ENCODE data around the gene IFI30. TPM values are rescaled to one million over a fixed set of nuclear protein-coding genes. Genes with fewer than 3 reads are reported as not detected.

Gene IFI30
- total RNA-seq, 4 donors from 2014 or later, result 11.3 to 90.5 (median 25.7) TPM

GRCh38 chr19:18137657-18138339 is 35.8 kb upstream of the IFI30 start:
- Histone ChIP-seq H3K27ac (no peak overlapping the region), H3K27me3 (no peaks in the 10 kb centered on the region), H3K4me1 (no peaks in the 10 kb centered on the region), H3K4me3 (no peak overlapping the region), H3K9me3 (no peaks in the 10 kb centered on the region), H3K36me3 (peaks cover 4 to 97% (median 8%) of the 10 kb centered on the region in 3 donors)
- TF ChIP-seq POLR2A (IDR thresholded peaks at IDR 0.05), result no peak
- TF ChIP-seq CTCF (IDR thresholded peaks at IDR 0.05), result no peak
- 90 to 99% methylated on average over 4 to 8 of the region's 9 CpGs for WGBS, 2 donors
- intact Hi-C loops (cut with DNase I), result no loop called here
- DNase-seq, result no peak

GRCh38 chr19:18140473-18140872 is 33.1 kb upstream of the IFI30 start:
- no peak for TF ChIP-seq POLR2A (IDR thresholded peaks at IDR 0.05)
- TF ChIP-seq CTCF (IDR thresholded peaks at IDR 0.05), result no peak
- H3K27ac ChIP-seq, result no peak overlapping the region
- no peaks in the 10 kb centered on the region for H3K27me3 ChIP-seq
- WGBS, 2 donors, result 96 to 100% methylated on average over 1 of the region's 1 CpG
- intact Hi-C loops (cut with DNase I), result no loop called here
- H3K4me1 ChIP-seq, result no peaks in the 10 kb centered on the region
- DNase-seq, result no peak
- no peaks in the 10 kb centered on the region for H3K9me3 ChIP-seq
- no peak overlapping the region for H3K4me3 ChIP-seq
- peaks cover 19 to 97% (median 23%) of the 10 kb centered on the region in 3 donors for H3K36me3 ChIP-seq

GRCh38 chr19:18141031-18141430 is 32.6 kb upstream of the IFI30 start:
- no peaks in the 10 kb centered on the region for H3K9me3 ChIP-seq

GRCh38 chr19:18143902-18144301 is 29.7 kb upstream of the IFI30 start:
- intact Hi-C loops (cut with DNase I), result no loop called here
- Histone ChIP-seq H3K4me3 (no peak overlapping the region), H3K36me3 (peaks cover 17 to 87% (median 23%) of the 10 kb centered on the region in 3 donors), H3K4me1 (peaks cover 0 to under 1% (median 0%) of the 10 kb centered on the region in 3 donors), H3K27me3 (no peaks in the 10 kb centered on the region), H3K27ac (no peak overlapping the region), H3K9me3 (no peaks in the 10 kb centered on the region)
- 76% methylated on average over 3 of the region's 3 CpGs; no CpG with 5 or more reads in 1 of the 2 donors for WGBS, 2 donors
- DNase-seq, result no peak
- TF ChIP-seq POLR2A (IDR thresholded peaks at IDR 0.05) (no peak), CTCF (IDR thresholded peaks at IDR 0.05) (no peak)

More at GRCh38 chr19:18141031-18141430, 32.6 kb upstream of the IFI30 start:
- H3K36me3 ChIP-seq, result peaks cover 21 to 97% (median 23%) of the 10 kb centered on the region in 3 donors
- intact Hi-C loops (cut with DNase I), result no loop called here
- no peak for DNase-seq
- no peaks in the 10 kb centered on the region for H3K27me3 ChIP-seq
- 92 to 94% methylated on average over 4 to 6 of the region's 6 CpGs for WGBS, 2 donors
- TF ChIP-seq CTCF (IDR thresholded peaks at IDR 0.05), result no peak
- no peak for TF ChIP-seq POLR2A (IDR thresholded peaks at IDR 0.05)
- no peaks in the 10 kb centered on the region for H3K4me1 ChIP-seq
- H3K4me3 ChIP-seq, result no peak overlapping the region
- no peak overlapping the region for H3K27ac ChIP-seq

GRCh38 chr19:18144361-18144760 is 29.3 kb upstream of the IFI30 start:
- TF ChIP-seq CTCF (IDR thresholded peaks at IDR 0.05) (no peak), POLR2A (IDR thresholded peaks at IDR 0.05) (no peak)
- no peaks in the 10 kb centered on the region for H3K27me3 ChIP-seq
- intact Hi-C loops (cut with DNase I), result no loop called here
- H3K4me1 ChIP-seq, result peaks cover 0 to 5% (median 0%) of the 10 kb centered on the region in 3 donors
- H3K9me3 ChIP-seq, result no peaks in the 10 kb centered on the region
- no peak overlapping the region for H3K27ac ChIP-seq
- WGBS, 2 donors, result 80 to 86% methylated on average over 1 to 7 of the region's 16 CpGs
- H3K4me3 ChIP-seq, result no peak overlapping the region
- peaks cover 13 to 86% (median 23%) of the 10 kb centered on the region in 3 donors for H3K36me3 ChIP-seq
- DNase-seq, result no peak

Data from esophagus squamous epithelium (tissue), 5 donors.